K562 (cell line): Measurements from ENCODE around the gene DNAJC8. TPM values are rescaled to one million over a fixed set of nuclear protein-coding genes. Genes with fewer than 3 reads are reported as not detected.

ENCODE experiments used
- ATAC-seq: fragments of 200-7000 bp; cut with Tn5 transposase; 3 replicates; pipeline ENCODE4 v1.9.1; 2020; ENCODE audit warnings: moderate library complexity
- BruUV-seq: library from RNA; stranded (reverse); fragments of 400-500 nt; replicated peaks from 2 replicates; lab custom pipeline; 2021; lab: Mats Ljungman, UMichigan
- CTCF ChIA-PET: fragments of 300-600 bp; formaldehyde crosslinking; extraction: SDS; loops from one replicate; lab custom pipeline; 2021; ENCODE audit warnings: low intra/inter-chr PET ratio; lab: Yijun Ruan, JAX
- POLR2A ChIA-PET: fragments of 300-600, 350-650 bp; sonication (Branson Sonifier 250); formaldehyde crosslinking; extraction: SDS; loops from one replicate; lab custom pipeline; 2021; ENCODE audit warnings: antibody characterized with exemption, inconsistent platforms; lab: Yijun Ruan, JAX
- DNase-seq, 4 experiments: peaks; one replicate each; pipeline versions ENCODE4 v3.0.0 to v3.0.0-alpha.2; 2011 to 2018; ENCODE audit warnings: low spot score in 3 of 4, mixed read lengths in 3 of 4; ENCODE audit errors: extremely low read depth in 1 of 4
- FAIRE-seq: peaks from 2 replicates; lab custom pipeline; 2011; peaks lifted over from hg19 to GRCh38; lab: Jason Lieb, UNC
- H2AFZ ChIP-seq: 2 replicates; pipeline ENCODE4 v1.6.0; 2011; ENCODE audit warnings: low read depth, low read length, control low read depth, inconsistent platforms
- H3K27ac ChIP-seq: fragments of 200-600 bp; 3 replicates; pipeline ENCODE4 v1.8.0; 2011; ENCODE audit warnings: low read depth, mild to moderate bottlenecking, control low read depth, inconsistent platforms, low read length, moderate library complexity, mixed read lengths; ENCODE audit errors: extremely low read depth
- H3K27me3 ChIP-seq, 2 experiments: fragments of 300-600 bp in 1 of 2; 2 replicates in 1 of 2; 3 replicates in 1 of 2; pipeline versions ENCODE4 v1.6.0 to v1.8.0; 2011; ENCODE audit warnings: inconsistent platforms in 2 of 2, low read length in 2 of 2, mild to moderate bottlenecking in 1 of 2, mixed read lengths in 1 of 2, moderate library complexity in 1 of 2; ENCODE audit not compliant: control insufficient read depth in 2 of 2, insufficient read depth in 2 of 2
- H3K36me3 ChIP-seq: fragments of 300-600 bp; 3 replicates; pipeline ENCODE4 v1.8.0; 2011; ENCODE audit warnings: mild to moderate bottlenecking, low read length, inconsistent platforms; ENCODE audit not compliant: control insufficient read depth, insufficient read depth
- H3K4me1 ChIP-seq, 2 experiments: fragments of 200-600 bp in 1 of 2; replicated peaks in 1 of 2; 2 replicates in 1 of 2; 3 replicates in 1 of 2; pipeline versions ENCODE4 v1.5.1 to v1.8.0; 2011; ENCODE audit warnings: inconsistent platforms in 2 of 2, low read length in 2 of 2, mild to moderate bottlenecking in 1 of 2, mixed read lengths in 1 of 2, moderate library complexity in 1 of 2; ENCODE audit not compliant: control insufficient read depth in 2 of 2, insufficient read depth in 2 of 2
- H3K4me2 ChIP-seq: 2 replicates; pipeline ENCODE4 v1.6.1; 2011; ENCODE audit warnings: low read length, control low read depth, inconsistent platforms, mixed read lengths; ENCODE audit not compliant: insufficient read depth
- H3K4me3 ChIP-seq: fragments of 200-600 bp; sonication (generic), shearing (Covaris generic); 2 replicates; pipeline ENCODE4 v1.5.1; 2016; ENCODE audit warnings: control low read depth, inconsistent platforms
- H3K79me2 ChIP-seq: fragments of 200-600 bp; 3 replicates; pipeline ENCODE4 v1.8.0; 2011; ENCODE audit warnings: low read length, inconsistent platforms; ENCODE audit not compliant: control insufficient read depth, insufficient read depth
- H3K9ac ChIP-seq, 2 experiments: 2 replicates each; pipeline versions ENCODE4 v1.6.0 to v1.6.1; 2011; ENCODE audit warnings: low read depth in 2 of 2, low read length in 2 of 2, control low read depth in 1 of 2, inconsistent platforms in 1 of 2, mild to moderate bottlenecking in 1 of 2, mixed read lengths in 1 of 2; ENCODE audit not compliant: insufficient read depth in 1 of 2
- H3K9me1 ChIP-seq: one replicate; pipeline ENCODE4 v1.6.0; 2011; ENCODE audit warnings: inconsistent platforms, mild to moderate bottlenecking, low read length, moderate library complexity; ENCODE audit not compliant: control insufficient read depth, insufficient read depth
- H3K9me3 ChIP-seq: replicated peaks from 2 replicates; pipeline ENCODE4 v1.5.1; 2011; ENCODE audit warnings: low read depth, low read length, inconsistent platforms; ENCODE audit not compliant: control insufficient read depth, insufficient read depth
- H4K20me1 ChIP-seq: replicated peaks from 2 replicates; pipeline ENCODE4 v1.6.1; 2011; ENCODE audit warnings: low read length, inconsistent platforms, mixed read lengths; ENCODE audit not compliant: control insufficient read depth, insufficient read depth
- FOXJ3 ChIP-seq: sonication (generic); formaldehyde crosslinking; IDR thresholded peaks from 2 replicates; pipeline ENCODE4 v1.4.0; 2020; ENCODE audit warnings: mild to moderate bottlenecking, missing genetic modification reagents
- KHSRP ChIP-seq: fragments of 450-650 bp; IDR thresholded peaks from 2 replicates; pipeline ENCODE4 v1.6.1; 2017
- LCOR ChIP-seq: sonication (generic); formaldehyde crosslinking; IDR thresholded peaks from 2 replicates; pipeline ENCODE4 v1.8.0; 2022; ENCODE audit warnings: mild to moderate bottlenecking, missing genetic modification reagents
- THRB ChIP-seq: fragments of 450-650 bp; formaldehyde crosslinking; conservative IDR thresholded peaks from 2 replicates; pipeline ENCODE4 v1.4.0; 2022; ENCODE audit warnings: mild to moderate bottlenecking, missing genetic modification characterization
- XRCC5 ChIP-seq: fragments of 200-400 bp; formaldehyde crosslinking; IDR thresholded peaks from 2 replicates; pipeline ENCODE4 v1.6.1; 2017; ENCODE audit warnings: low read depth, mild to moderate bottlenecking, low read length
- ZSCAN29 ChIP-seq: fragments of 450-650 bp; IDR thresholded peaks from 2 replicates; pipeline ENCODE4 v1.6.1; 2017
- WGBS: fragments of 100-300 bp; shearing (Covaris generic); methylation state at CpG from one replicate; pipeline ENCODE4 v1.1.6; 2016; ENCODE audit warnings: low coverage, mixed read lengths; ENCODE audit not compliant: insufficient coverage; ENCODE audit errors: missing lambda C conversion rate; 5-methylcytosine and 5-hydroxymethylcytosine counted together
- in situ Hi-C: fragments of 300-500 bp; cut with MboI; formaldehyde crosslinking; loops from 4 replicates; pipeline ENCODE4 v1.15.0; 2018; ENCODE audit warnings: inconsistent platforms, mixed read lengths
- intact Hi-C: fragments of 100-400 bp; cut with micrococcal nuclease; formaldehyde crosslinking; loops from 2 replicates; pipeline ENCODE4 v1.14.2; 2022
- polyA plus RNA-seq, 8 experiments: library from polyadenylated mRNA; depleted of rRNA in 4 of 8; stranded (reverse) in 5 of 8; unstranded in 3 of 8; fragments of >200 nt; fragmentation: Nextera tagmentation in 2 of 8; fragmentation: Illumina TruSeq in 1 of 8; extraction: Ambion mirVana in 2 of 8; extraction: Trizol in 1 of 8; gene quantifications; 2 replicates each; pipeline versions ENCODE4 v1.2.1 to v1.2.3, GENCODE V29; 2011 to 2014; ENCODE audit warnings: inconsistent platforms in 1 of 8, missing spikeins in 1 of 8
- total RNA-seq, 7 experiments: library from RNA; depleted of rRNA in 6 of 7; stranded (reverse); fragments of >200 nt in 6 of 7; fragmentation: Illumina TruSeq in 2 of 7; extraction: Trizol in 2 of 7; gene quantifications; 2 replicates each; pipeline versions ENCODE4 v1.2.1 to v1.2.3, GENCODE V29; 2011 to 2021; ENCODE audit warnings: low replicate concordance in 1 of 7

DNAJC8 gene
- total and polyA plus RNA-seq, 9 of the 15 experiments (the other 6 are each of a cell fraction or from before 2014, with no cell fraction given), result 143 to 508 (median 209) TPM

- in situ Hi-C loops, result no loop called here
- peaks cover 0 to 4% of the 10 kb centered on the region in 2 experiments; a peak in 1 of 5 replicates for H3K4me1 ChIP-seq
Observed at GRCh38 chr1:28163496-28164161, 69.2 kb downstream of the DNAJC8 start.

GRCh38 chr1:28162151-28162550, 70.7 kb downstream of the DNAJC8 start:
- no peak for DNase-seq
- Histone ChIP-seq H3K27ac (no peak overlapping the region), H3K4me2 (no peak overlapping the region), H4K20me1 (no peaks in the 10 kb centered on the region), H3K9me3 (no peaks in the 10 kb centered on the region), H3K79me2 (no peaks in the 10 kb centered on the region), H3K9ac (peak overlapping the region in 1 of 2 experiments; percentile 42; a peak in 1 of 4 replicates), H3K4me3 (no peak overlapping the region), H3K27me3 (no peaks in the 10 kb centered on the region), H3K36me3 (no peaks in the 10 kb centered on the region), H3K4me1 (peaks cover 5 to 6% of the 10 kb centered on the region in 2 experiments; a peak in 2 of 5 replicates), H2AFZ (no peak overlapping the region), H3K9me1 (no peaks in the 10 kb centered on the region)
- TF ChIP-seq KHSRP (no peak), THRB (CRISPR knock-in tag) (no peak), XRCC5 (no peak), ZSCAN29 (no peak), LCOR (no peak)
- BruUV-seq, result no TSS peak
- POLR2A ChIA-PET, result interaction anchor here (1.3 to 1.6 kb wide), 3 partner anchors 9 to 74 kb away, joined by 3 to 4 read pairs (median 4); partner anchors contain the start of gene EYA3
- CTCF ChIA-PET, result no interaction called here
- WGBS, result 45% methylated on average over 7 of the region's 7 CpGs
- intact Hi-C loops, result no loop called here
- in situ Hi-C loops, result no loop called here
- no peak; the same call in 2 of the 3 replicates for ATAC-seq
- no peak for FAIRE-seq

More at GRCh38 chr1:28163496-28164161, 69.2 kb downstream of the DNAJC8 start:
- no peaks in the 10 kb centered on the region for H3K36me3 ChIP-seq
- TF ChIP-seq FOXJ3 (CRISPR knock-in tag), result no peak
- intact Hi-C loops, result no loop called here
- CTCF ChIA-PET, result no interaction called here
- no peak overlapping the region for H2AFZ ChIP-seq
- no peaks in the 10 kb centered on the region for H3K9me1 ChIP-seq
- no peaks in the 10 kb centered on the region for H3K79me2 ChIP-seq
- POLR2A ChIA-PET, result interaction anchor here (1.0 to 2.2 kb wide), 2 partner anchors 9 to 10 kb away, joined by 3 to 5 read pairs; no protein-coding TSS in a partner anchor
- no peaks in the 10 kb centered on the region for H3K9me3 ChIP-seq
- H3K4me2 ChIP-seq, result no peak overlapping the region
- no peak overlapping the region for H3K27ac ChIP-seq
- WGBS, result 21% methylated on average over 4 of the region's 4 CpGs
- no TSS peak for BruUV-seq
- DNase-seq (no peak), FAIRE-seq (no peak), ATAC-seq (no peak)
- no peaks in the 10 kb centered on the region for H3K27me3 ChIP-seq
- H3K9ac ChIP-seq, result peak overlapping the region in 1 of 2 experiments; percentile 38; a peak in 1 of 4 replicates
- H3K4me3 ChIP-seq, result no peak overlapping the region
- H4K20me1 ChIP-seq, result no peaks in the 10 kb centered on the region
